Activated CD4-positive, alpha-beta T cell treated with anti-CD3 and anti-CD28 coated beads, Interleukin-2, Interleukin-4, amounts not matched to agents 100 ng/mL and 50 ng/mL, durations not matched to agents 16 hours and 8 hours (primary cell): ENCODE results near the gene PHLDB3.
A peak's percentile ranks its signal among the peaks of the same experiment; 100 is the strongest.

Experiments
- DNase-seq: peaks from one replicate; pipeline ENCODE4 v3.0.0-alpha.2; 2020; ENCODE audit warnings: low spot score

PHLDB3 gene

DNA sequence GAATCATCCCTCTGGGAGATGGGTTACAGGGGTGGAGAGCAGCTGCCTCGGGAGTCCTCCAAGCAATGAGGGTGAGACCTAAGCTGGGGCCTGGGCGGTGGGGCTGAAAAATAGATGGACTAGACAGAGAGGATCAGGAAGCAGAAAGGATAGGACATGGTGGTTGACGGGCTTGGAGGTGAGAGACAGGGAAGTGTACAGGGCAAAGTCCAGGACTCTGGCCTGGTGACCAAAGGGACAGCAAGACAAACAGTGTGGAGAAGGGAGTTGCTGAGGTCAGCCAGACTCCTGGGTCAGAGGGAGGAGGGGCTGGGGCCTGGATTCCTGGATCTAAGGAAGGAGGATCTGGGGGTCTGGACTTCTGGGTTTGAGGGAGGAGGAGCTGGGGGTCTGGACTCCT lies 5.5 kb downstream of the PHLDB3 start:
- DNase-seq = no peak

DNA sequence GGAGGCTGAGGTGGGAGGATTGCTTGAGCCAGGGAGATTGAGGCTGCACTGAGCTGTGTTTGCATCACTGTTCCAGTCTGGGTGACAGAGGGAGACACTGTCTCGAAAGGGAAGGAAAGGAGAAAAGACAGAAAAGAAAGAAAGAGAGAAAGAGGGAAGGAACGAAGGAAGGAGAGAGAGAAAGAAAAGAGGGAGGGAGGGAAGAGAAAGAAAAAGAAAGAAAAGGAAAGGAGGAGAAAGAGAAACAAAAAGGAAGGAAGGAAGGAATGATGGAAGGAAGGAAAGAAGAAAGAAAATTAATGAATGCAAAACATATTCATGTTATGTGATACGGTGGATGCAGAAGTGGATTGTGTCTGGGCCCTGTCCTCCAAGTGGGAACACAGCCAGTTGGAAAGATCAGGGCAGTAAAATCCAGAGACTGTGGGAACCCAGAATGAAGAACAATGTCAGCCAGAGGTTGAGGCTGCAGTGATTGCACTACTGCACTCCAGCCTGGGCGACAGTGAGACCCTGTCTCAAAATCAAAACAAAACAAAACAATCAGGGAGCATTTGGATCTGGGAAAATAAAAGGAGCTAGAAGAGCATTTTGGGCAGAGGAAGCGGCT lies 6.2 kb downstream of the PHLDB3 start:
- no peak for DNase-seq

DNA sequence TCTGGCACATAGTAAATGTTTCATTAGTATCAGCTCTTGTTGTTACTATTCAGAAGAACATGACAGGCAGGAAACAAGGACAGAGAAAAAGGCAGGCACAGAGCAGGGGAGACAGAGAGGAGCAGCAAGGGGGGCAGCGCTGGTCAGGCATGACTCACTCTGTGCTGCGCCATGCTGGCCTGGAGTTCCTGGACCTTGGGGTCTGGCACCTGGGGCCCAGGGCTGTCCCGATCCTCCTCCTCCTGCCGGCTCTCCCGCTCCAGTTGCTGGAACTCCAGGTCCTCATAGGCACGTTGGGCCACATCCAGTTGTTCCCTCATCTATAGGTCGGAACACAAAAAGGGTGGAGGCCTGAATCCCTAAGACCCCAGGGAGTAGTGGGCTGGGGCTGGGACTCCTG lies 7.6 kb downstream of the PHLDB3 start:
- no peak for DNase-seq

DNA sequence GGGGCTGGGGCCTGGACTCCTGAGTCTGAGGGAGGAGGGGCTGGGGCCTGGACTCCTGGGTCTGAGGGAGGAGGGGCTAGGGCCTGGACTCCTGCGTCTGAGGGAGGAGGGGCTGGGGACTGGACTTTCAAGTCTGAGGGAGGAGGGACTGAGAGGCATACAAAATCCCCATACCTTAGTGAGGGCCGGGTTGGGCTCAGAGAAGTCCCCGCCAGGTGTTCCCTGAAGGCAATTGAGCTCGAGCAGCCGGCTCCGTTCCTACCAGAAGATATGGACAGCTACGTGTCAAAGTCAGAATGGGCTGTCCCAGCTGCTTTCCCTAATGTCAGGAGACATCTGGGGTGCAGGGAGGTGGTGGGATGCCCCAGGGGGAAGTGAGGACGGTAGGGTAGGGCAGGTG lies 9.5 kb downstream of the PHLDB3 start:
- DNase-seq = no peak

DNA sequence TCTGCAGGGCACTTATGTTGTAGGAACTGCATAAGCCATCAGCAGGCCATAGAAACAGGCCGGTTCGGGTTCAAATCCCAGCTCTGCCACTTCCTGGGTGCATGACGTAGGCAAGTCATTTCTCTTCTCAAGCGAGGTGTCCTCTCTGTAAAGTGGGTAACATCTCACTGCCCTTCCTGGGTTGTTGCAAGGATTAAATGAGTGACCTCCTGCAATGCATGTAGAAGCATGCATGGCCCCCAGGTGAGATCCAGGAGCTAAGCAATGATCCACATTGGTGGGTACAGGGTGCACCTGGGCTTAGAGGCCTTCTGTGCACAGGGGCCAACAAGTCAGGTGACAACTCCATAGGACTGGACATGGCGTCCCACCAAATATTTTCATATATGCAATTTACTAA lies 13.8 kb downstream of the PHLDB3 start:
- no peak for DNase-seq

DNA sequence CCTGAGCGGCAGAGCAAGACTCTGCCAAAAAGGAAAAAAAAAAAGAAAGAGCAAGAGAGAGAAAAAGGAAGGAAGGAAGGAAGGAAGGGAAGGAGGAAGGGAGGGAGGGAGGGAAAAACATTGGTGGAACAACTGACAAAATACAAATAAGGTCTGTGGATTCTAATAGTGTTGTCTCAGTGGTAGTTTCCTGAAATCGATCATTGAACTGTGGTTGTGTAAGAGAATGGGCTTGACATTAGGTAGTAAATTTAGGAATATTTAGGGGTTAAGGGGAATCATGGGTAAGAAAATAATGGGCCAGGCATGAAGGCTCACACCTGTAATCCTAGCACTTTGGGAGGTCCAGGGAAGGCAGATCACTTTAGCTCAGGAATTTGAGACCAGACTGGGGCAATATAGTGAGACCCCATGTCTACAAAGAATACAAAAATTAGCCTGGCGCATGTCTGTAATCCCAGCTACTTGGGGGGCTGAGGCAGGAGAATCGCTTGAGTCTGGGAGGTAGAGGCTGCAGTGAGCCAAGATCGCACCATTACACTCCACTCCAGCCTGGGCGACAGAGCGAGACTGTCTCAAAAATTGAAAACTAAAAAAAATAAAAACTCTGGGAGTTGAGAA lies 14.5 kb downstream of the PHLDB3 start:
- no peak for DNase-seq

DNA sequence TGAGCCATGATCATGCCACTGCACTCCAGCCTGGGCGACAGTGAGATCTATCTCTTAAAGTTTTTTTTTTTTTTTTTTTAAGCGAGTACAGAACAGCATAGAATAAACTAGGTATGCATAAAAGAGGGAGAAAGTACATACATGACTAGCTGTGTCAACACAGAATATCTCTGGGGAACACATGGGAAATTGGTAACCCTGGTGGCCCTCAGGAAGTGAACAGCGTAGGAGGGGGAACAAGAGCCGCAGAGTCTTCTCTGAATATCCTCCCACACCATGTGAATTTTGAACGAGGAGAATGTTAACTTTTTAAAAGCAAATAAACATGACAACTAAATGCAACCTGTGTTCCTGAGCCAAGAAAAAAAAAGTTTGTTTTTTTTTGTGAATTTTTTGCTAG lies 15.2 kb downstream of the PHLDB3 start:
- no peak for DNase-seq

DNA sequence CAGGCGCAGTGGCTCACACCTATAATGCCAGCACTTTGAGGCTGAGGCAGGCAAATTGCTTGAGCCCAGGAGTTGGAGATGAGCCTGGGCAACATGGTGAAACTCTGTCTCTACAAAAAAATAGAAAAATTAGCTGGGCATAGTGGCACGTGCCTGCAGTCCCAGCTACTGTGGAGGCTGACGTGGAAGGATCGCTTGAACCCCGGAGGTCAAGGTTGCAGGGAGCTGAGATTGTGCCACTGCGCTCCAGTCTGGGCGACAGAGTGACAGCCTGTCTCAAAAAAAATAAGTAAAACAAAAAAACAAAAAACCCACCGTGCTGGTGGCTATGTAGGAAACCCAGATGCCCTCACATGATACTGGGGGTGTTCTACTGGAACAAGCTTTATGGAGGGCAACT lies 16.4 kb downstream of the PHLDB3 start:
- no peak for DNase-seq

DNA sequence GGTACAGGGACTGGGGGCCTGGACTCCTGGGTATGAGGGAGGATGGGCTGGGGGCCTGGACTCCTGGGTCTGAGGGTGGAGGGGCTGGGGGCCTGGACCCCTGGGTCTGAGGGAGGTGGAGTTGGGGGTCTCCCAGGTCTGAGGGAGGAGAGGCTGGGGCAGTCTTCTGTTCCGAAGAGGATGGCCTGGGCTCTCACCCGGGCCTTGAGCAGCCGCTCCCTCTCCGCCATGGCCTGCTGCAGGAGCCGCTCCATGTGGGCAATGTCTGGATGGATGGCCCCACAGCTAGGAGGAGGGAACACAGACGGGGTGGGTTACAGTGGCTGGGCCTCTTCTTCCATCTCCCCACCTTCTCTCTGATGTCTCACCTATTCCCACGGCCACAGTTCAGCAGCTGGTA lies 18.1 kb downstream of the PHLDB3 start:
- DNase-seq = no peak

DNA sequence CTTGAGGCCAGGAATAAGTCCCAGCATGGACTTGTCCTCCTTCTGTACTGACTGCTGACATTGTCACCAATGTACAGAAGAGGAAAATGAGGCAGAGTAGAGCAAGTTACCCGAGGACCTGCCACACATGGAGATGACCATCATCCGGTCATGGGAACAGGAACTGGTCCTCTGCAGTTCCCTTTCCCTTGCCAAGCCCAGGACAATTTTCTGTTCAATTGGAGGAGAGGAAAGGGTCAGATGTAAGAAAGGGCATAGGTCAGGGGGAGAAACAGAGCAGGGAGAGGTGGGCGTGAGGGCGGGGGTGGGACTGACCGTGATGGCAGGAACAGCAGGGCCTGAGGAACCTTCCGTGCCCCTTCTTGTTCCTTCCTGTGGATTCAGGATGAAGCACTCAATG lies 18.6 kb downstream of the PHLDB3 start:
- DNase-seq = no peak

DNA sequence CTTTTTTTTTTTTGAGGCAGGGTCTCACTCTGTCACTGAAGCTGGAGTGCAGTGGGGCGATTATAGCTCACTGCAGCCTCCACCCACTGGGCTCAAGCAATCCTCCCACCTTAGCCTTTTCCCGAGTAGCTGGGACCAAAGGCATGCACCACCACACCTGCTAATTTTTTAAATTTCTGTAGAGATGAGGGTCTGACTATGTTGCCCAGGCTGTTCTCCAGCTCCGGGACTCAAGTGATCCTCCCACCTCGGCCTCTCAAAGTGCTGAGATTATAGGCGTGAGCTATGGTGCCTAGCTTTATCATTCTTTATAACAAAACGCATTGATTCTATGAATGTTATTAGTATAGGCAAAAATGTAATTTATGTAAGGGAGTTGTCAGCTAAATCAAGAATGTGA lies 21.3 kb downstream of the PHLDB3 start:
- DNase-seq = no peak

DNA sequence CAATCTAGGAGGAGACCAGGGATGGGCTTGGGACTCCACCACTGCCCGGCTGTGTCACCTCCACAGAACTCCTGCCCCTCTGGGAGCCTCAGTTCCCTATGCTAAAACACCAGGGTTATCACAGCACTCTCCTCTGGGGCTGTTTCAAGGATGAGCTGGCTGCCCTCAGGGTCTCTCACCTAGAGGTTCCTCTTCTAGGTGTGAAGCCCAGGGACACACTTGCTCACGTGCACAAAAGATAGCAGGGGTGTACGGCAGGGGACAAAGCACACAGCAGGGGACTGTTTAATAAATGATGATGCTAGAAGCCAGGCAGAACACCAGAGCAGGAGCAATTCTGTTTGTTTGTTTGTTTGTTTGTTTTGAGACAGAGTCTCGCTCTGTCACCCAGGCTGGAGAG lies 22.4 kb downstream of the PHLDB3 start:
- no peak for DNase-seq

DNA sequence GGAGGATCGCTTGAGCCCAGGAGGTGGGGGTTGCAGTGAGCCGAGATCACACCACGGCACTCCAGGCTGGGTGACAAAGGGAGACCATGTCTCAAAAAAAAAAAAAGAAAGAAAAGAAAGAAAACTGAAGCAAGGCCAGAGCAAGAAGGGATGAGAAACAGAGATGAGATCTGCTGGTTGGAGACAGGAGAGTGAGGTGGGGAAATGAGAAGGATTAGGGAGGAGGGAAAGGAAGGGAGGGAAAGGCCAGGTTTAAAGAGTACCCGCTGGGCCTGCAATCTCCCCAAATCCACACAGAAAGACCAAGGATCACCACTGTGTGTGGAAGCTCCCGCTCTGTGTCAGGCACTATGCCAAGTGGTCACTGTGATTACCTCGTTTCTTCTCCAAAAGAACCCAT lies 22.8 kb downstream of the PHLDB3 start:
- DNase-seq = no peak

DNA sequence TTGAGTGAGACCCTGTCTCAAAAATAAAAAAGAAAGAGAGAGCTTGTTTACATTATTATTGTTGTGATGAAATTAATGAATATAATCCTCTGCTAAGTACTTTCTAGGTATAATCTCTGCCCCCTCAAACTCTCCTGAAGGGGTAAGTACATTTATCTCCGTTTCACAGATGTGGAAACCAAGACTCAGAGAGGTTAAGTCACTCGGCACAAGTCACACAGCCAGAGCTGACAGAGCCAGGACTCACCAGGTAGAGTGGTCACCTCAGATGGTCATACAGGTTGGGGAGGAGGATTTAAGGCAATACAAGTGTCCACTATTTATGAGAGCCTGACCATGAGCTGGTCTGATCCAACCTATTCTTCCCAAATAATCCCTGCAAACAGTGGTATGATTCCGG lies 24.0 kb downstream of the PHLDB3 start:
- DNase-seq = no peak

DNA sequence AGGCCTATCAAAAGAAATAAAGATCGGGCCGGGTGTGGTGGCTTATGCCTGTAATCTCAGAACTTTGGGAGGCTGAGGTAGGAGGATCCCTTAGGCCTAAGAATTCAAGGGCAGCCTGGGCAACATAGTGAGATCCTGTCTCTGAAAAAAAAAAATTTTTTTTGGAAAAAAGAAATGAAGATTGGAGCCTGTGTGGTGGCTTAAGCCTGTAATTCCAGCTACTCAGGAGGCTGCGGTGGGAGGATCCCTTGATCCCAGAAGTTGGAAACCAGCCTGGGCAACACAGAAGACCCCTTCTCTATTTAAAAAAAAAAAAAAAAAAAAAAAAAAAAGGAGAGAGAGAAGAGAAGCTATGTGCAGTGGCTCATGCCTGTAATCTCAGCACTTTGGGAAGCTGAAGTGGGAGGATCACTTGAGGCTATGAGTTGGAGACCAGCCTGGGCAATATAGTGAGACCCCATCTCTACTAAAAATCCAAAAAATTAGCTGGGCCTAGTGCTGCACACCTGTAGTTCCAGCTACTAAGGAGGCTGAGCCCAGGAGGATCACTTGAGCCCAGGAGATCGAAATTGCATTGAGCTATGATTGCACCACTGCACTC lies 24.5 kb downstream of the PHLDB3 start:
- DNase-seq = no peak

DNA sequence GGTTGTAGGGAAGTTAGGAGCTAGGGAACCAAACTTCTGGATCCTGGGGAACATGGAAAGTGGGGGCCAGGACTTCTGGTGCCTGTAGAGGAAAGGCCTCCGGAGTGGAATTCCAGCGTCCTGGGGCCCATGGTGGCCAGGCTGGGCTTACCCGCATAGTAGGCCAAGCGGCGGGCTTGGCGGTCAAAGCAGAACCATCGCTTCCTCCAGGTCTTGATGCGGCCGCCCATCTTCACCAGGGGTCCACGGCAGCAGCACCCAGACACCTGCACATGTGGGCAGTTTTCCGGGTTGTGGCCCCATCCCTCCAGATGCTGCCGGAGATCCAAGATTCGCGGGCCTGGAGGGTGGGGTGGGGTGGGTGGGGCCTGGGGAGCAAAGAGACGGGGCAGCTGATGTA lies 25.3 kb downstream of the PHLDB3 start:
- DNase-seq = no peak

DNA sequence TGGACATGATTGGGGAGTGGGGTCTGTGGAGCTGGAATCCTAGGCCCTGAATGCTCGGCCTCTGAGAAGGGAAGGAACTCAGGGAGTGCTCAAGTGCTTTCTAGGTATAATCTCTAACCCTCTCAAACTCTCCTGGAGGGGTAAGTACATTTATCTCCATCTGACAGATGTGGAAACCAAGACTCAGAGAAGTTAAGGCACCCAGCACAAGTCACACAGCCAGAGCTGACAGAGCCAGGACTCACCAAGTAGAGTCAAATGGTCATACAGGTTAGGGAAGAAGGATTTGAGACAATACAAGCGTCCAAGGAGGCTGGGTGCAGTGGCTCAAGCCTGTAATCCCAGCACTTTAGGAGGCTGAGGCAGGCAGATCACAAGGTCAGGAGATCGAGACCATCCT lies 26.2 kb downstream of the PHLDB3 start:
- DNase-seq = no peak

DNA sequence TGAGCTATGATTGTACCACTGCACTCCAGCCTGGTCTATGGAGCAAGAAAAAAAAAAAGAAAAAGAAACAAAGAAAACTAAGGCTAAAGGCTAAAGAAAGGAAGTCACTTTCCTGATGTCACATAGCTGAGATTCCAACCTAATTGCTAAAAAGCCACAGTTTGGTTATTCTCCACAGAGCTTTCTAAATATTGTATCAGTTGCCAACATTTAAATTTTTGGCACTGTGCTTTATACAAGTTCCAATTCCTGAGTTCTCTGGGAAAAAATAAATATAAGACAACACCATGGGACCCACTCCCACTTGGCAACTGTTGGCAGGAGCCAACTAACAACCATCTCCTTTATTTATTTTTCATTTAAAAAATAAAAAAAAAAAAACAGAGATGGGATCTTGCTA lies 27.9 kb downstream of the PHLDB3 start:
- no peak for DNase-seq

DNA sequence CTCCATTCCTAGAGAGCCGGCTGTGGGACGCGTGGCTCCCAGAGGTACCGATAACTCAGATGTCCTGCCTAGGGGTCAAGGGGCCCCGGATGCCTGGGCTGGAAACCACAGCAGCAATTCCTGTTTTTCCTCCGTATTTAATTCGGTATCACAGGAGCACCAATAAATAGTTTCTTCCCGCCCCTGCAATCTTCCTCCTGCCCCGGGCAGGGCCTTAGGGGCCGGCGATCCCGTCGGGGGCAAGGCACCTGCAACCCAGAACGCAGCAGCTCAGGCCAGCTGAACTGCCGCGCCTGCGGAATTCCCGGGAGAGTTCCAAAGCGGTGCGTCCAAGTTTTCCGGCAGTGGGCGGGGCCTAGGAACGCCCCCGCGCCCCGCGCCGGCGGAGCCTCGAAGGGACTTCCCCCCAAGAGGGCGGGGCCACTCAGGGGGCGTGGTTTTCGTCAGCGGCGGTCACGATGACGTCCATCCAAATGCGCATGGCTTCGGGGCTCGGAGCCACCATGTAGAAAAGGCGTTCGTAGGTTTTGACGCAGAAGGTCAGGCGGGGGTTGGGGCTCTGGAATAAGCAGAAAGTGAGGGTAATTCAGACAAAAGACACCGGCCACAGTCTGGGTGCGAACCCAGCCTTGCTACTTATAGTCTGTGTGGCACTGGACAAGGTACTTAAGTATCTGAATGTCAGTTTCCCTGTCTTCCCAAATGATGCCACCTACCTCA lies 29.4 kb downstream of the PHLDB3 start:
- peak; percentile 88 for DNase-seq

DNA sequence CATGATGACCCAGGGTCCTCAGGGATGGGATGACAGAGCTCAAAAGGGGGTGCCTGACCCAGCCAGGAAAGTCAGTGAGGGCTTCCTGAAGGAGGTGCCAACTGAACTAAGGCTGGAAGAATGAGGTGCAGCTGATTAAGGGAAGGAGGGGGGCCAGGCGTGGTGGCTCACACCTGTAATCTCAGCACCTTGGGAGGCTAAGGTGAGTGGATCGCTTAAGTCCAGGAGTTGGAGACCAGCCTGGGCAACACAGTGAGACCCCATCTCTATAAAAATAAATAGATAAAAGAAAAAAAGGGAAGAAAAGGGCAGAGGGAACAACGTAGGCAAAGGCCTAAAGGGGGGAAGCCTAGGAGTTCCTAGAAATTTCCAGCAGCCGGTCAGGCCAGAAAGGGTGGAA lies 30.1 kb downstream of the PHLDB3 start:
- DNase-seq = no peak

DNA sequence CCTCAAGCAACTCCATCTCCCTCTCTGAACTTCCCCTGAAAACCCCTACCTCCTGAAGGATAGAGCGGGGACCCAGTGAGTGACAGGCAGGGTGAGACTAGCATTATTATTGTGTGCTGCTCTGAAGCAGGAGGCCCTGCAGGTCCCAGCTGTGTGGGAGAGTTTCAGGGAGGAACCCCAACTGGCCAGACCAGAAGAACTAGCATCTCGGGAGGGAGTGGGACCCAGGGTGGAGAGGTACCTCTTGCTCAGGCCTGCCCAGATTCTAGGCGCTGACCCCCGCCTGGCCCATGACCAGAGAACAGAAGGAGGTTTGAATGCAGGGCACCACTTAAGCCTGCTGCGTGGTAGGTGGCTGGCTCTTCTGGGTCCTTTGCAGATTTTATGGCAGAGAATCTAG lies 33.5 kb downstream of the PHLDB3 start:
- no peak for DNase-seq

DNA sequence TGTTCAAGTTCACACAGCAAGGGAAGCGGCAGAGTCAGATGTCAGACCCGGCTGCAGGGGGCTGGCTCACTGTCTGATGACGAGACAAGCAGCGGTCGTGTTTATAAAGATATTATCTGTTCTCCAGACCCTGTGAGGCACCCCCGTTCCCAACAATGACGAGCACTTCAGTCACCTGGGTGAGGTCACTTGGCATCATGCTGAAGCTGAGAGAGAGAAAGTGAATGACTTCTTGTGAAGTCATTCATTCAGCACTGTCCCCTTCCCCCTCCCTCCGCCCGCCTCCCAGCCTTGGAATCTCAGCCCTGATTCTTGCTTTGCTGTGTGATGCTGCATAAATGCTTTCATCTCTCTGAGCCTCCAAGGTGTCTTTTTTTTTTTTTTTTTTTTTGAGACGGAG lies 34.3 kb downstream of the PHLDB3 start:
- no peak for DNase-seq

DNA sequence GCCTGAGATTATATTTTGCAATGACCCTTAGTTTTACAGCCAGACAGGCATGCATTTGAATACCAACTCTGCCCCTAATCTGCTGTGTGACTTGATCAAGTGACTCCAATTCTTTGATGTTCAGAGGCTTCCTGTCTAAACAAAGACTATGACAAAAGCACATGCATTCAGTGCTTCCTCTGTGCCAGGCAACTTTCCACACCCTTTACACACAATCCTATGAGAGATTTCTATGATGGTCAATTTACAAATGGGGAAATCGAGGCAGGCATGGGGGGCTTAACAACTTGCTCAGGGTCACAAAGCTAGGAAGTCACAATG lies 35.4 kb downstream of the PHLDB3 start:
- no peak for DNase-seq
